GM23338 (cell line): ENCODE results near the gene ABCD3. TPM values are rescaled to one million over a fixed set of nuclear protein-coding genes. Genes with fewer than 3 reads are reported as not detected.

Source experiments
- ATAC-seq: fragments of 200-7000 bp; cut with Tn5 transposase; 3 replicates; pipeline ENCODE4 v1.9.1; 2020
- DNase-seq: peaks from one replicate; pipeline ENCODE4 v3.0.0-alpha.2; 2015; ENCODE audit warnings: low spot score
- H2AFZ ChIP-seq: fragments of 200-600 bp; sonication (generic); 2 replicates; pipeline ENCODE4 v1.8.0; 2016; ENCODE audit warnings: antibody characterized with exemption, mild to moderate bottlenecking, moderate library complexity
- H3F3A ChIP-seq: fragments of 200-600 bp; sonication (generic); replicated peaks from 2 replicates; pipeline ENCODE4 v1.8.0; 2017; ENCODE audit warnings: antibody characterized with exemption, mixed run types, low read depth
- H3K27ac ChIP-seq: fragments of 200-600 bp; sonication (generic); 2 replicates; pipeline ENCODE4 v1.6.1; 2016; ENCODE audit warnings: low read depth
- H3K27me3 ChIP-seq: fragments of 200-600 bp; sonication (generic); 2 replicates; pipeline ENCODE4 v1.8.0; 2016; ENCODE audit warnings: mild to moderate bottlenecking, mixed run types, moderate library complexity; ENCODE audit not compliant: insufficient read depth
- H3K36me3 ChIP-seq: fragments of 200-600 bp; sonication (generic); 2 replicates; pipeline ENCODE4 v1.8.0; 2016; ENCODE audit warnings: mild to moderate bottlenecking; ENCODE audit not compliant: insufficient read depth
- H3K4me1 ChIP-seq: fragments of 200-600 bp; sonication (generic); 2 replicates; pipeline ENCODE4 v1.8.0; 2016; ENCODE audit warnings: mild to moderate bottlenecking, moderate library complexity; ENCODE audit not compliant: insufficient read depth
- H3K4me2 ChIP-seq: fragments of 200-600 bp; sonication (generic); 2 replicates; pipeline ENCODE4 v1.7.1; 2017; ENCODE audit warnings: mixed run types
- H3K4me3 ChIP-seq: fragments of 200-600 bp; sonication (generic); 2 replicates; pipeline ENCODE4 v1.6.1; 2016; ENCODE audit warnings: mixed run types
- H3K79me2 ChIP-seq: fragments of 200-600 bp; sonication (generic); replicated peaks from 2 replicates; pipeline ENCODE4 v1.8.0; 2017; ENCODE audit warnings: mild to moderate bottlenecking; ENCODE audit not compliant: insufficient read depth
- H3K9me2 ChIP-seq: fragments of 200-600 bp; sonication (generic); 2 replicates; pipeline ENCODE4 v1.8.0; 2017; ENCODE audit not compliant: insufficient read depth
- H4K20me1 ChIP-seq: fragments of 200-600 bp; sonication (generic); replicated peaks from 2 replicates; pipeline ENCODE4 v1.8.0; 2017; ENCODE audit warnings: mild to moderate bottlenecking; ENCODE audit not compliant: insufficient read depth
- H3K27ac Mint-ChIP-seq: 2 replicates; pipeline ENCODE4 v1.8.0; 2020; ENCODE audit warnings: inconsistent platforms, mild to moderate bottlenecking, moderate library complexity, mixed read lengths
- H3K27me3 Mint-ChIP-seq: 3 replicates; pipeline ENCODE4 v1.8.0; 2022; ENCODE audit warnings: low read depth, mild to moderate bottlenecking, moderate library complexity, mixed read lengths, inconsistent platforms; ENCODE audit not compliant: insufficient read depth, poor library complexity
- H3K36me3 Mint-ChIP-seq: 3 replicates; pipeline ENCODE4 v1.8.0; 2021; ENCODE audit warnings: low read depth, mild to moderate bottlenecking, inconsistent platforms, moderate library complexity, mixed read lengths
- H3K4me1 Mint-ChIP-seq: 3 replicates; pipeline ENCODE4 v1.8.0; 2020; ENCODE audit warnings: mild to moderate bottlenecking, inconsistent platforms, mixed read lengths
- H3K4me3 Mint-ChIP-seq: 3 replicates; pipeline ENCODE4 v1.8.0; 2021; ENCODE audit warnings: moderate library complexity, mild to moderate bottlenecking, inconsistent platforms, mixed read lengths
- H3K9me3 Mint-ChIP-seq: 3 replicates; pipeline ENCODE4 v1.8.0; 2020; ENCODE audit warnings: moderate library complexity, mild to moderate bottlenecking, inconsistent platforms, mixed read lengths
- CTCF ChIP-seq, 2 experiments: fragments of 200-600 bp in 1 of 2; sonication (generic) in 1 of 2; conservative IDR thresholded peaks; 2 replicates each; pipeline versions ENCODE4 v1.5.1 to v1.6.1; 2016 to 2017; ENCODE audit warnings: antibody characterized with exemption in 2 of 2, low read depth in 2 of 2, mild to moderate bottlenecking in 2 of 2, moderate library complexity in 1 of 2
- EZH2 ChIP-seq: fragments of 200-600 bp; sonication (generic); IDR thresholded peaks from one replicate; pipeline ENCODE4 v1.8.0; 2017; ENCODE audit warnings: antibody characterized with exemption, mild to moderate bottlenecking, low read depth; ENCODE audit not compliant: unreplicated experiment
- JUNB ChIP-seq: IDR thresholded peaks from one replicate; pipeline ENCODE4 v1.6.1; 2016; ENCODE audit warnings: antibody characterized with exemption; ENCODE audit not compliant: unreplicated experiment
- NANOG ChIP-seq: IDR thresholded peaks from 2 replicates; pipeline ENCODE4 v1.6.1; 2016; ENCODE audit warnings: antibody characterized with exemption, borderline replicate concordance
- POLR2AphosphoS5 ChIP-seq: IDR thresholded peaks from 2 replicates; pipeline ENCODE4 v1.6.1; 2016; ENCODE audit warnings: antibody characterized with exemption, low read depth
- STAT1 ChIP-seq: IDR thresholded peaks from one replicate; pipeline ENCODE4 v1.6.1; 2016; ENCODE audit warnings: antibody characterized with exemption; ENCODE audit not compliant: unreplicated experiment
- polyA plus RNA-seq: library from polyadenylated mRNA; unstranded; fragments of >200 nt; fragmentation: Nextera tagmentation; extraction: Ambion mirVana; gene quantifications from 2 replicates; pipeline ENCODE4 v1.2.1, GENCODE V29; 2016
- total RNA-seq: library from RNA; depleted of rRNA; stranded (reverse); fragments of >200 nt; shearing (Covaris generic); gene quantifications from 2 replicates; pipeline ENCODE4 v1.2.3, GENCODE V29; 2014
- TF ChIP-seq, protein P1 (sequence below): fragments of 250-450 bp; sonication (Bioruptor Pico); IDR thresholded peaks from 2 replicates; pipeline ENCODE4 v1.5.0; 2020; ENCODE audit warnings: mild to moderate bottlenecking, moderate library complexity

ABCD3 gene
- total and polyA plus RNA-seq, 2 experiments from 2014 or later = 12.3 to 24.0 TPM

DNA sequence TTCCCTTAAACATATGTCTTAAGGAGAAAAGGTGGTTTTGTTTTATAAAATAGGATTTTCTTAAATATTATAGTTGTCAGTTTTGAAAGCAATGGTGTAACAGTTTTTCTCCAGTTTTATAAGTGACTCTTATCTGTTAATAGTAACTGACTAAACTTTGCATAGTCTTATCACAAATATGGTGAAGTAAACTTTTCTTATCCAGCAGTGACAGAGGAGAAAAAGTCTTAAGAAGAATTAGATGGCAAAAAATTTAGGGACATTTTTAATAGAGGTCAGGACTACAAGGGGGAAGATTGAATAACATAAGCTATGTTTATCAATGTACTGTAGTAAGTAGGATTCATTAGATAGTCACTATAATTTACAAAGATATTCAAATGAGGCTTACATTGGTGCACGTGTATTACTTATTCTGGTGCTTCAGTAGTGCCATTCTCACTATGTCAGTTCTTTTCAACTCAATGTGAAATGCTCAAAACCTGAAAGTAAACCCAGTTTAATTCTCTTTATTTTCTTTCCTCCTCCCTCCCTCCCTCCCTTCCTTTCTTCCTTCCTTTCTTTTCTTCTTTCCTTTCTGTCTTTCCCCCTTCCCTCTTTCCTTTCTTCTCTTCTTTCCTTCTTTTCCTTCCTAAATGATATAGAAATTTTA is 97.2 kb downstream of the ABCD3 start:
- Mint-ChIP-seq H3K4me1 (peaks cover 8% of the 10 kb centered on the region; the same call in 2 of the 3 replicates), H3K9me3 (no peaks in the 10 kb centered on the region), H3K36me3 (peaks cover 8% of the 10 kb centered on the region), H3K27ac (no peak overlapping the region), H3K4me3 (no peak overlapping the region), H3K27me3 (peaks cover 3% of the 10 kb centered on the region)
- no peak overlapping the region for H3K27ac ChIP-seq
- no peaks in the 10 kb centered on the region for H3K9me2 ChIP-seq
- DNase-seq = no peak
- no peak for ATAC-seq
- no peaks in the 10 kb centered on the region for H3K27me3 ChIP-seq
- no peak for TF ChIP-seq JUNB
- TF ChIP-seq, protein P1, sequence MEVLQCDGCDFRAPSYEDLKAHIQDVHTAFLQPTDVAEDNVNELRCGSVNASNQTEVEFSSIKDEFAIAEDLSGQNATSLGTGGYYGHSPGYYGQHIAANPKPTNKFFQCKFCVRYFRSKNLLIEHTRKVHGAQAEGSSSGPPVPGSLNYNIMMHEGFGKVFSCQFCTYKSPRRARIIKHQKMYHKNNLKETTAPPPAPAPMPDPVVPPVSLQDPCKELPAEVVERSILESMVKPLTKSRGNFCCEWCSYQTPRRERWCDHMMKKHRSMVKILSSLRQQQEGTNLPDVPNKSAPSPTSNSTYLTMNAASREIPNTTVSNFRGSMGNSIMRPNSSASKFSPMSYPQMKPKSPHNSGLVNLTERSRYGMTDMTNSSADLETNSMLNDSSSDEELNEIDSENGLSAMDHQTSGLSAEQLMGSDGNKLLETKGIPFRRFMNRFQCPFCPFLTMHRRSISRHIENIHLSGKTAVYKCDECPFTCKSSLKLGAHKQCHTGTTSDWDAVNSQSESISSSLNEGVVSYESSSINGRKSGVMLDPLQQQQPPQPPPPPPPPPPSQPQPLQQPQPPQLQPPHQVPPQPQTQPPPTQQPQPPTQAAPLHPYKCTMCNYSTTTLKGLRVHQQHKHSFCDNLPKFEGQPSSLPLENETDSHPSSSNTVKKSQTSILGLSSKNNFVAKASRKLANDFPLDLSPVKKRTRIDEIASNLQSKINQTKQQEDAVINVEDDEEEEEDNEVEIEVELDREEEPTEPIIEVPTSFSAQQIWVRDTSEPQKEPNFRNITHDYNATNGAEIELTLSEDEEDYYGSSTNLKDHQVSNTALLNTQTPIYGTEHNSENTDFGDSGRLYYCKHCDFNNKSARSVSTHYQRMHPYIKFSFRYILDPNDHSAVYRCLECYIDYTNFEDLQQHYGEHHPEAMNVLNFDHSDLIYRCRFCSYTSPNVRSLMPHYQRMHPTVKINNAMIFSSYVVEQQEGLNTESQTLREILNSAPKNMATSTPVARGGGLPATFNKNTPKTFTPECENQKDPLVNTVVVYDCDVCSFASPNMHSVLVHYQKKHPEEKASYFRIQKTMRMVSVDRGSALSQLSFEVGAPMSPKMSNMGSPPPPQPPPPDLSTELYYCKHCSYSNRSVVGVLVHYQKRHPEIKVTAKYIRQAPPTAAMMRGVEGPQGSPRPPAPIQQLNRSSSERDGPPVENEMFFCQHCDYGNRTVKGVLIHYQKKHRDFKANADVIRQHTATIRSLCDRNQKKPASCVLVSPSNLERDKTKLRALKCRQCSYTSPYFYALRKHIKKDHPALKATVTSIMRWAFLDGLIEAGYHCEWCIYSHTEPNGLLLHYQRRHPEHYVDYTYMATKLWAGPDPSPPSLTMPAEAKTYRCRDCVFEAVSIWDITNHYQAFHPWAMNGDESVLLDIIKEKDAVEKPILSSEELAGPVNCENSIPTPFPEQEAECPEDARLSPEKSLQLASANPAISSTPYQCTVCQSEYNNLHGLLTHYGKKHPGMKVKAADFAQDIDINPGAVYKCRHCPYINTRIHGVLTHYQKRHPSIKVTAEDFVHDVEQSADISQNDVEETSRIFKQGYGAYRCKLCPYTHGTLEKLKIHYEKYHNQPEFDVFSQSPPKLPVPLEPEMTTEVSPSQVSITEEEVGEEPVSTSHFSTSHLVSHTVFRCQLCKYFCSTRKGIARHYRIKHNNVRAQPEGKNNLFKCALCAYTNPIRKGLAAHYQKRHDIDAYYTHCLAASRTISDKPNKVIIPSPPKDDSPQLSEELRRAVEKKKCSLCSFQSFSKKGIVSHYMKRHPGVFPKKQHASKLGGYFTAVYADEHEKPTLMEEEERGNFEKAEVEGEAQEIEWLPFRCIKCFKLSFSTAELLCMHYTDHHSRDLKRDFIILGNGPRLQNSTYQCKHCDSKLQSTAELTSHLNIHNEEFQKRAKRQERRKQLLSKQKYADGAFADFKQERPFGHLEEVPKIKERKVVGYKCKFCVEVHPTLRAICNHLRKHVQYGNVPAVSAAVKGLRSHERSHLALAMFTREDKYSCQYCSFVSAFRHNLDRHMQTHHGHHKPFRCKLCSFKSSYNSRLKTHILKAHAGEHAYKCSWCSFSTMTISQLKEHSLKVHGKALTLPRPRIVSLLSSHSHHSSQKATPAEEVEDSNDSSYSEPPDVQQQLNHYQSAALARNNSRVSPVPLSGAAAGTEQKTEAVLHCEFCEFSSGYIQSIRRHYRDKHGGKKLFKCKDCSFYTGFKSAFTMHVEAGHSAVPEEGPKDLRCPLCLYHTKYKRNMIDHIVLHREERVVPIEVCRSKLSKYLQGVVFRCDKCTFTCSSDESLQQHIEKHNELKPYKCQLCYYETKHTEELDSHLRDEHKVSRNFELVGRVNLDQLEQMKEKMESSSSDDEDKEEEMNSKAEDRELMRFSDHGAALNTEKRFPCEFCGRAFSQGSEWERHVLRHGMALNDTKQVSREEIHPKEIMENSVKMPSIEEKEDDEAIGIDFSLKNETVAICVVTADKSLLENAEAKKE (CRISPR knock-in tag) = no peak
- TF ChIP-seq EZH2 = no peak
- TF ChIP-seq POLR2AphosphoS5 = no peak
- TF ChIP-seq CTCF (conservative IDR thresholded peaks at IDR 0.05; ENCODE audit: low read depth in 2 of 2) = no peak
- TF ChIP-seq NANOG = no peak
- no peak for TF ChIP-seq STAT1
- no peak overlapping the region for H3K4me3 ChIP-seq
- no peak overlapping the region for H3K4me2 ChIP-seq
- no peaks in the 10 kb centered on the region for H3K79me2 ChIP-seq
- no peaks in the 10 kb centered on the region for H3K36me3 ChIP-seq
- H3F3A ChIP-seq = no peaks in the 10 kb centered on the region
- no peaks in the 10 kb centered on the region for H4K20me1 ChIP-seq
- H2AFZ ChIP-seq = no peak overlapping the region
- H3K4me1 ChIP-seq = peaks cover 12% of the 10 kb centered on the region; the same call in 1 of the 2 replicates
